GM18519 (cell line): ENCODE results near the gene FAM53B.
A peak's percentile ranks its signal among the peaks of the same experiment; 100 is the strongest.
"Not testable (repeated sequence)": the region's sequence is repeated elsewhere in the genome, so short reads cannot be mapped to it uniquely, and the experiment has no call there.

ENCODE experiments used
- ATAC-seq: cut with Tn5 transposase; IDR thresholded peaks from one replicate; pipeline ENCODE4 v1.9.1; 2021; ENCODE audit warnings: mild to moderate bottlenecking, moderate library complexity; ENCODE audit not compliant: unreplicated experiment, low FRiP score

Gene FAM53B

DNA sequence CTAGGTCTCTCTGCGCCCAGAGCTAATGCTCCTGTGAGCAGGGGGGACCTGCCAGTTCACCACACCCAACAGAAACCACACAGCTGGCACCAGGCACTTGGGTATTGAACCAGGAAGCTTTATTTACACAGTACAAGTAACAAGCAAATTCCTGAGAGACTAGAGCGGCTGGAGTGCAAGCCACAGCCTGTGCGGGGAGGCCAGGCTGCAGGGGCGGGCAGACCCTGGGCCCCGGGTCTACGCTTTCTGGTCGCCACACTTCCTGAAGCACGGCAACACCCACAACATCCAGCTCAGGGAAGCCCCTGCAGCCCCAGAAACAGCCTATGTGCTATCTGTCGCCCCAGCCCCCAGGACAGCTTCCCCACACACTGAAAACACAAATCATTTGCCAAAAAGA lies 125.0 kb downstream of the FAM53B start:
- ATAC-seq = no peak

DNA sequence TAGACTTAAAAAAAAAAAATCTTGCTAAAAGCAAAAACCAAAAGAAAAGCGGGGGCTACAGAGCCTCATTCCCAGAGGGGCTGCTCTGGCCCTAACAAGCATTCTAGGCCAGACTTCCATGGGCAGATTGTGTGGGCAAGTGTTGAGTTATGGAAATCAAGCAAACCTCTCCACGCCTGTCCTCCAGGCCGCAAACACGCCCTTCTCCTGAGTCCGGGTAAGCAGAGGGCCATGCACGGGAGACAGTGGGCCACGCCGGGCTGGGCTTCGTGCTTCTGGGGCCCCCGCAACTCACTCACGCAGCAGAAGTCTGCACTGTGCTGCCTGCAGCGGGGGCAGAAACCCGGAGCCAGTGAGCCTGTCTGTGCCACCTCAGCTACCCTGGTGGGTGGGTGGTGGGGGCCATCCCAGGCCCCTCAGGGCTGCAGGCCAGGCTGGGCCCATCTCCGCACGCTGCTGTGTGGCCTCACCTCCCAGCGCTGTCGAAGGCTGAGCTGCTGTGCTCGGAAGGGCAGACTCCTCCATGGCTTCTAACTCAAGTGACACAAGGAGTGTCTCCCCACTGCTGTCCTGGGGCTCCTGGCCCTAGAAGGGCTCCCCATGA lies 125.6 kb downstream of the FAM53B start:
- ATAC-seq = no peak

DNA sequence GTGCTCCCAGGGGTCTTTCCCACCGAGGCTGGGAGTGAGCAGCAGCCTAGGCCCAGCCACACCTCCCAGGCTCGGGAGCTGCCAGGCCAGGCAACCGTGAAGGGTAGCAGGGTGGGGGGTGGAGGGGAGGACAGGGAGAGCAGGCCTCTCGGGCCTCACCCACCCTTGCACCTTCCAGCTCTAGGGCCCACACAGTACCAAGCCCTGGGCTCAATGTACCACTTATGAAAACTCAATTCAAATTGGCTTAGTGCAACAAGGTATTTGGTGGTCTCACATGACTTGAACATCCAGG lies 127.4 kb downstream of the FAM53B start:
- no peak for ATAC-seq

DNA sequence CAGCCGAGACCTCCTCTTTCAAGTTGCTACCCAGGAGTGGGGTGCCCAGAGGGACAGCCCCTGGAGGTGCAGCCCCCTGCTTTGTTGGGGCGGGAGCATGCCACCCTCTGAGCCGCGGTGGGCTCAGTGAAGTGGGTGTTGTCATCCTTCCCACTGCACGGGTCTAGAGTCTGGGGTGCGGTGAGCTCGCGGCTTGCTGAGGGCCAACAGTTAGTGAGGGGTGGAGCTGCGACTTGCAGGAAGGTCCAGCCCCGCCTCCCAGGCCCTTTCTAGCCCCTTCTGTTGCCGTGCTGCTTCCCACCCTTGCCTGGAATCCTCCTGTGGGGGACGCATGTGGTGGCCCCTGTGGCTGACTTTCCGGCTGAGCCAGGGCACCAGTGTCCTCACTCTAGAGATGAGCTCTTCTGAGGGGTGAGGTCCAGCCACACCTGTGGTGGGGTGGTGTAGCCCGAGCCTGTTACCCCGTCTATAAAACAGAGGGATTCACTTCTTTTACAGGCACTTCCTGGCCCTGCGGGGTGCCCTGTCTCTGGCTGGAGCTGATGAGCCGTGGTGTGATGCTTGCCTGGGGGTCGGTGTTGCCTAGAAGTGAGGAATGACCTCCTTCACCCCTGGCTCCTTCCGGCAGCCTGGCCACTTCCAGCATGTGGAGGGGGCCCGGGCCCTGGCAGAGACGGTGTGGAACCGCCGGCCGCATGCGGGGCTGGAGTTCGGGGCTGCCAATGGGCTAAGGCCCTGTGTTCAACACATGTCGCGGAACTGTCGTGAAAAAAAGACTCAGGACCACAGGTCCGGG lies 127.9 kb downstream of the FAM53B start:
- no peak for ATAC-seq

DNA sequence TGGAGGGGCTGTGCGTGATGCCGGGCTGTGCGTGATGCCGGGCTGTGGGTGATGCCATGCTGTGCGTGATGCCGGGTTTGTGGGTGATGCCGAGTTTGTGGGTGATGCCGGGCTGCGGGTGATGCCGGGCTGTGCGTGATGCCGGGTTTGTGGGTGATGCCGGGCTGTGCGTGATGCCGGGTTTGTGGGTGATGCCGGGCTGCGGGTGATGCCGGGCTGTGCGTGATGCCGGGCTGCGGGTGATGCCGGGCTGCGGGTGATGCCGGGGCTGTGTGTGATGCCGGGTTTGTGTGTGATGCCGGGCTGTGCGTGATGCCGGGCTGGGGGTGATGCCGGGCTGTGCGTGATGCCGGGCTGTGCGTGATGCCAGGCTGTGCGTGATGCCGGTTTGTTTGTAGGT lies 128.9 kb downstream of the FAM53B start:
- no peak for ATAC-seq

DNA sequence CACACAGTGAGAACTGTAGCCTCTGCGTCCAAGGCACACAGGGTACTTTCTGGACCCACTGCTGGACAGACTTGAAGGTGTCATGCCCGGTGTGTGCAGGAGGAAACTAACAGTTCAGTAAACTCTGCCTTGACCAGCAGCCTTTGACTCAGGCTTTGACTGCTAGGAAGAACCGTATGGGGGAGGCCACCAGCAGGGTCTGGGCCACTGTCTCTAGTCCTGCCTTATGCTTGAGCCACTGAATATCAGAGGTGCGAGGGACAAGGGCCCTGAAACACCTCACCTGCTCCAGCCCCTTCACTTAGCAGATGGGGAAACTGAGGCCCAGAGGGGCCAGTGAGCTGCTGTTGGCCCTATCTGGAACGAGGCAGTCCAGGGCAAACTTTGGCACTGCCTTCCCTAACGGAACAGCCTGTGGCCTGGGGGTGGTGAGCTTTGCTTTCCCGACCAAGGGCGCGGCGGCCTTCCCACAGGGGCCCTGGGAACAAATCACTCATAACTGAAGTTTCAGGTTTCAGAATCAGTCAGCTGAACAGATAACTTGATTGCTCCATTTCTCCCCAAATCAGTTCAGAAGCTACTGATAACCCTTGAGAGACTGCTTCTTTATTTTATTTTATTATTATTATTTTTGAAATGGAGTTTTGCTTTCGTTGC lies 130.0 kb downstream of the FAM53B start:
- ATAC-seq = peak; percentile 47

DNA sequence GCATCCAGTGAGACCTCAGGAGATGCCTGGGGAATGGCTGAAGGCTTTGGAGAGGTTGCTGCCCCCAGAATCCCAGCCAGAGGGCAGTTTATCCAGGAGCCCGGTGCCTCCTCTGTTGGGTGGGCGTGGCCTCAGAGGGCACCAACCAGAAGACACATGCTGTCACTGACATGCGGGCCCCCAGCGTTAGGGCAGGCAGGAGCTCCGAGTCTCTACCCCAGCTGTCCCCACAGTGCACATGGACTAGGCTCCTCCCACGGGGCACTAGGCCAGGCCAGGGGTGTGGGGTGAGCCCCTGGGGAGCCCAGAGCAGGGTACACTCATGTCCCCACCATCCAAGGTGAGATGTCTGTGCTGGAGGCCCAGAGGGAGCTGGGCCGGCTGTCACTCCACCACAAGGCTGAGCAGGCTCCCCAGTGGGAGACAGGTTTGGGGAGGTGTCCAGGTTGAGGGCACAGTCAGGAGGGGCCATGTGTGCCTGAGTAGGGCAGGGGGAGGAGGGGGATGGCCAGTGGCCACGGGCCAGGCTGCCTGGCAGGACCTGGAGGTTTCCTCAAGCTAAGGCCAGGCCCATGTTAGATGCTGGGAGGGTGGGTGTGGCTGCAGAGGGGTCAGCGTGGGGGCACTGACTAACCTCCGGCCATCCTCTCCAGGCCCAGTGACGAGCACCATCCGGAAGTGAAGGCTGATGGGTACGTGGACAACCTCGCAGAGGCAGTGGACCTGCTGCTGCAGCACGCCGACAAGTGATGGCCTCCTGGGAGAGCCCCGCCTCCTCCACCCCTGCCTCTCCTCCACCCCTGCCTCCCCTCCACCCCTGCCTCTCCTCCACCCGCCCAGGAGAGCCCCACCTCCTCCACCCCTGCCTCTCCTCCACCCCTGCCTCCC lies 131.3 kb downstream of the FAM53B start:
- ATAC-seq = no peak

DNA sequence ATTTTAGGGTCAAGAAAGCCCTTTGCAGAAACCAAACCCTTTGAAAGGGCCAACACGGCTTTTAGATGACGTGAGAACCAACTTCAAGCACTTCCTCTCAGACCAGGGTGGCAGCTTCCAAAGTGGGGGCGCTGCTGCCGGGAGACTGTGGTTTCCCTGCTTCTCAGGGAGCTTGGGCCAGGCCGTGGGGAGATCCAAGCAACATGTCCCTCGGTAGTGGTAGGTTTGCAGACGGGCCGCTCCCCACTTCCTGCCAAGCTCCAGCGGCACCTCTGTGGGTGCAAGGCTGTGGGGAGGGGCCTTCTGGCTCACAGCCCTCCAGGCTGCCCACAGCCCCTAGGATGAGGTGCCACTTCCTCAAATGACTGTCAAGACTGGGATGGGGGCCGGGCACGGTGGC lies 132.4 kb downstream of the FAM53B start:
- no peak for ATAC-seq

DNA sequence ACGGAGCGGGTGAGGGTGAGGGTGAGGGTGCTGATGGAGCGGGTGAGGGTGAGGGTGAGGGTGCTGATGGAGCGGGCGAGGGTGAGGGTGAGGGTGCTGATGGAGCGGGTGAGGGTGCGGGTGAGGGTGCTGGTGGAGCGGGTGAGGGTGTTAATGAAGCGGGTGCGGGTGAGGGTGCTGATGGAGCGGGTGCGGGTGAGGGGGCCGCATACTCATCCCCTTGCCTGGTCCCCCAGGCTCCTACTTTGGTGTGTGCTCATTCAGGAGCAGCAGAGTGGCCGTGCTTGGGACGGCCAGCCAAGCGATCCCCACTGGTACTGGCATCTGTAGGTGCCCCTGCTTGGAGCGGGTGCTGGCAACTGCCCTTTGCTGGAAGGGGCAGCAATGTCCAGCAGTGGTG lies 133.3 kb downstream of the FAM53B start:
- not testable (repeated sequence) for ATAC-seq

DNA sequence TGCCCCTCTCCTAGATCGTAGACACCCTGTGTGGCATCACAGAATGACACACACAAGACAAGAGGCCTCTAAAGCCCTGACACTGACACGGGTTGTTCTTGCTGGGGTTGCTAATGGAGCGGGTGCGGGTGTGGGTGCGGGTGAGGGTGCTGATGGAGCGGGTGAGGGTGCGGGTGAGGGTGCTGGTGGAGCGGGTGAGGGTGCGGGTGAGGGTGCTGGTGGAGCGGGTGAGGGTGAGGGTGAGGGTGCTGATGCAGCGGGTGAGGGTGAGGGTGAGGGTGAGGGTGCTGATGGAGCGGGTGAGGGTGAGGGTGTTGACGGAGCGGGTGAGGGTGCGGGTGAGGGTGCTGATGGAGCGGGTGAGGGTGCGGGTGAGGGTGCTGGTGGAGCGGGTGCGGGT lies 134.0 kb downstream of the FAM53B start:
- not testable (repeated sequence) for ATAC-seq

DNA sequence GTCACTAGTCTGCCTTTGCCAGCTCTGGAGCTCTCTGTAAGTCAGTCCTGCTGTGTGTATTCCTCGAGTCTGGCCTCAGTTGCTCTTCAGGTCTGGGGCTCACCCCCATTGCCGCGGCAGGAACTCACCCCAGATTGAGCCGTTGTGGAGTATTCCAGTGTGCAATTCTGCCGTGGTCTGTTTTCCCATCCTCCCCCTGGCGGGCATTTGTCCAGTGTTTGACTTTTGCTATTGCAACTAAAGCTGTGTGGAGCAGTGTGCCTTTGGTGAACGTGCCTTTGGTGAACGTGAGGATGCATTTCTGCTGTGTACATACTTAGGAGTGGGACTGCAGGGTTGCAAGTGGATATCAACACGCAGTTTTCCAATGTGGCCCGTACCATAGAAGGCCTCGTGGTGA lies 134.5 kb downstream of the FAM53B start:
- no peak for ATAC-seq

DNA sequence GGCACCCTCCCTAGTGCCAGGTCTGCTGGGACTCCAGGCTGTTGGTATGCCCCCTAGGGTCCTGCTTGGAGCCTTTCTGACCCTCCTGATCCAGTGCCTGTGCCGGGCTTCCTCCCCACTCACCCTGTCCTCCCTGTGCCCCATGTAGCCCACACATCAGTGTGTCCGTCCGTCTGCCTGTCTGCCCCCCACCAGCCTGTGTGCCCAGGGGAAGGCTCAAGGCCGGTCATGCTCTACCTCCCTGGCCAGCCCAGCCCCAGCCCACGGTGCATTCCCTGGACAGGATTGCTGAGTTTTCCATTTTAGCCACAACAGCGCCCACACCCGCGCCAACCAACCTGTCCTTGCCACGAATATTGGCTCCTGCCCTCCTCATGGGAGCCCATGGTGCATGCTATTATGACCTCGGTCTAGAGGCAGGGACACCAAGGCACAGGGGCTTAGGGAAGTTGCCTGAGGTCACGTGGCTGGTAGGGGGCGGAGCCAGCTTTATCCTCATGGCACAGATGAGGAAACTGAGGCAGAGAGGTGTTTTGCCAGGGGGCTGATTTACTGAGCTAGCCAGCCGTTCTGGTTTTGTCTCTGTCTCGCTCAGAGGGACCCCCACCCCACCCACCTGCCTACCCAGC lies 136.0 kb downstream of the FAM53B start:
- ATAC-seq = no peak

DNA sequence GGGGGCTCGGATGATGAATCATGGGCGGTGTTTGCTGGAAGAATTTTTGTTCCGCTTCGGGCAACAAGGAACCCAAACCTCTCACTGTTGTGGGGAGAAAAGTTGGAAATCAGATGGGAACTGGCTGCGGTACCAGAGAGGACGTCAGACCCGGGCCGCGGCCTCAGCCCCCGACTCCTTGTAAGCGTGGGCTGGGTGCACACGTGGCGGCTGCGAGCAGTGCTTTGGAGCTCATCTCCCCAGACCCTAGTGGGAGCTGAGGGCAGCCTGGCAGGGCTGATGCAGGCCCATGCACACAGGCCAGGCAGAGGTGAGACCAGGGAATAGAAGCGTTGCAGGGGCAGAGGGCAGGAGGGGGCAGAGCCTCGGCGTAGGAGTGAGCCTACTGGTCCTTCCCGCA lies 136.5 kb downstream of the FAM53B start:
- no peak for ATAC-seq

DNA sequence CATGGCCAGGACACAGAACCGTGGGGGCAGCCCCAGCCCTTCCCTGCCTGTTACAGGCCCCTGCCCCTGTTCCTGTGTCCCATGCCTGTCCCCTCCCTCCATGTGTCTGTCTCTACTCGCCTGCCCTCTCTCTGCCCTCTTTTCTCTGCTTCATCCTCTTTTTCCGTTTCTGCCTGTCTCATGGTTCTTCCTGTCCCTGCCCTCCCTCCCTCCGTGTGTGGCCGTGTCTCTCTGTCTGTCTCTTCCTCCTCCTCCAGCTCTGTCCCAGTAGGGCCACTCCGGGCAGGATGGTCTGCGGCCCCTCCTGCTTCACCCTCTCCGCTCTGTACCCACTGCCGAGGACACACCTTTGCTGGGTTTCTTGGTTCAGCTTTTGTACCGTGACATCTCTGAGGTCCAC lies 137.4 kb downstream of the FAM53B start:
- ATAC-seq = no peak

DNA sequence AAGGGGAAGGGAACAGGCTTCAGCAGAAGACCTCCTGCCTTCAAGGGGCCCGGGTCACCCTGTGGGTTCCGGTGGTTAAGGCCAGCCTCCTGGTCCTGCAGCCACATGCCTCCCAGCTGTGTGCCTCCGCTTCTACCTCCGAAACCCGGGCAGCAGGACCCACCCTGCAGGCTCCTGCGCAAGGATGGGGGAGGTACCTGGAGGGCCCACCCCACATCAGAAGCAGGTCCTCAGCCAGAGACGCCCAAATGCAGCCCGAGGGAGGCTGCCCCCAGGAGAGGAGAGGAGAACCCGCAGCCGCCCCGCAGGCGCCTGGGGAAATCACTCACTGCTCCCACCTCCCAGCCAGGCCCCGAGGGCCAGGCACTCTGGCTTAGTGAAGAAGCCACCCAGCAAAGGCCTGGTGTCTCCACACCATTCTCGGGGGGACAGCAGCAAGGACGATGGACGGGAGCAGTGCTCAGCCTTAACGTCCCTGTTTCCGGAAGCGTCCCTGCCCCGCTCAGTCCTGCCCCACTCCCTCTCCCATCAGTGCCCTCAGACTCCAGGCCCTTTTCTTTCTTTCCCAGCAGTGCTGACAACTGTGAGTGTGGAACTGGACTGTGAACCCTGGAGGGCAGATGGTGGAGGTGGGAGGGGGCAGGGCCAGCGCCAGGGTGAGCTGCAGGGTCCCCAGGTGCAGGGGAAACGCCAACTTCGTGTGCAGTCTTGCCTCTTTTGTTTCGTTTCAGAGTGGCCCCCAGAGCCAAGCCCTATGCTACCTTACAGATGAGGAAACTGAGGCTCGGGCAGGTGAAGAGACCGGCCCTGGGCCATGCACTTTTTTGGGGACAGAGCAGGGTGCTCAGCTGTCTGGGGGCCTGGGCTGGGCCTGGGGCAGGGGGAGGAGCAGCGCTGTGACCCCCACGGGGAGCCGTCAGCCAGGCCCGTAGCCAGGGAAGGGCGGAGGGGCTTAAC lies 138.0 kb downstream of the FAM53B start:
- no peak for ATAC-seq

DNA sequence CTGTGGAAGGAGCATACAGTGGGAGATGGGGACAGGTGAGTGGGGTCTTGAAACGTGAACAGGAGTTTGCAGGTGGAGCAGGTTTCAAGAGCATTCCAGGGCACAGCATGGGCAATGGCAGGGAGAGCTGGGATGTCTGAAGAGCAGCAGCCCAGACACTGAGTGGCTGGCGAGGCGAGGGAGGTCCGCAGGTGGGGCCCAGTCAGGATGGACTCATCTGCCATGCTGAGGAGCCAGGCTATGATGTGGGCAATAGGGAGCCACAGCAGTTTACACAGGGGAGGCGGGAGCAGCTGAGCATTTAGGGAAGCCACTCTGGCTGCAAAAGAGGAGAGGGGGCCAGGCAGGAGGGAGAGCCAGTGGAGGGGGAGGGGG lies 138.7 kb downstream of the FAM53B start:
- ATAC-seq = no peak

DNA sequence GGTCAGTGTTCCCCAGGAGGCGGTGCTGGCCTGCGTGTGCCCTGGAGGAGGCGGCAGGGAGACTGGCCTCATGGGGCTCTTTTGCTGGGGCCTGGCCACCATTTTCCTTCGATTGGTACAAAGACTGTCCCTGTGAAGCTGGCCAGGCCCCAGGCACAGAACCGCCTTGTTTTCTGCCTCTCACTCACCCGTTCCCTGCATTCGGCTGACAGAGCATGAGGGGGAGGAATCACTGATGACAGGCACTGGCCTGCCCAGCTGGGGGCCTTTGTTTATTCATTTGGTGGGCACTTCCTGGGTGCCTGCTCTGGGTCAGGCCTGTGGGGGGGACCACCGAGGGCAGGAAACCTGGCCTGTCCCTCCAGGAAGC lies 139.2 kb downstream of the FAM53B start:
- no peak for ATAC-seq

DNA sequence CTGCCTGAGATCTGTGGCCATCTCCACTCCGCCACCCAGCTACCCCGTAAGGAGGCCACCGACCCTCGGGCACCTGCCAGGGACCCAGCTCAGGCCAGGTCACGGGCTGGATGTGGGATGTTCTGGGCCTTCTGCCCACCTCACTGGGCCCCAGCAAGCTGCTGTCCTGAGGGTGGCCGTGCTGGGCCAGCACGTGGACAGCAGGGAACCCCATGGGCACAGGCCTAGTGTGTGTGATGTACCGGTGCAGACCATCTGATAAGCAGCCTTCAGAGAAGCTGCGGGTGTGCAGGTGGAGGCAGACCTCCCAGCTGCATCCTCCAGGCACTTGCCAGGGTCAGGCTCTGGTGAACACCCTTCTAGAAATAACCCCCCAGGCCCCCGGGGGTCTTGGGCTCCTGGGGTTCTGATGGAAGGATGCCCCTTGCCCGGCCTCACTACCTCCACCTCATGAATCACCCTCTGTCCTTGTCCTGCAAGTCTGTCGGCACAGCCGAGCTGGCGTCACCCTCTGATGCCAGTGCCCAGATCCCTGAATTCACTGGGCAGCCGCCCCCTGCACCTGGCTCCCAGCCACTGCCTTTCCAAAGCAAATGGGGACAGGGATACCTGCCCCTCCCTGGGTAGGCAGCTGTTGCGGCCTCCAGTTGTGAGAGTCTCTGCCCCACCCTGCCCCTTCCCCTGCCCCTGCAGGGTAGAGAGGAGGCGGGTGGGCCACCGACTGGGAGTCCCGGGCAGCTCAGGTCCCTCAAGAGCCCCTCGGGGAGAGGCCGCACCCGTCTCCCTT lies 139.8 kb downstream of the FAM53B start:
- ATAC-seq = no peak
